Neural cell (in vitro differentiated cells): Measurements from ENCODE around the gene MKNK1.

Experiments
- CTCF ChIP-seq: fragments of 450-650 bp; IDR thresholded peaks from 2 replicates; pipeline ENCODE4 v1.5.1; 2014; ENCODE audit warnings: antibody characterized with exemption, mild to moderate bottlenecking, moderate library complexity; ENCODE audit not compliant: poor library complexity, severe bottlenecking
- EZH2 ChIP-seq: fragments of 200-600, 300-800 bp; shearing (Covaris generic), sonication (generic); IDR thresholded peaks from 2 replicates; pipeline ENCODE4 v1.6.1; 2014; ENCODE audit warnings: antibody characterized with exemption, low read length, borderline replicate concordance, mild to moderate bottlenecking; ENCODE audit not compliant: insufficient read depth, poor library complexity, severe bottlenecking
- POLR2AphosphoS5 ChIP-seq: IDR thresholded peaks from 2 replicates; pipeline ENCODE4 v1.6.1; 2012
- REST ChIP-seq: IDR thresholded peaks from 2 replicates; pipeline ENCODE4 v1.6.1; 2012; ENCODE audit warnings: borderline replicate concordance
- TAF1 ChIP-seq: IDR thresholded peaks from 2 replicates; pipeline ENCODE4 v1.6.1; 2012; ENCODE audit warnings: low read depth

- TF ChIP-seq CTCF (no peak), REST (no peak), EZH2 (no peak), TAF1 (no peak), POLR2AphosphoS5 (no peak)
Observed at GRCh38 chr1:46595127-46595526, 8.9 kb downstream of the MKNK1 start.
